VCaP (cell line): ENCODE data around the gene PSME3IP1.

Experiments used
- H3K27ac ChIP-seq: fragments of 450-650 bp; 2 replicates; pipeline ENCODE4 v1.5.1; 2017
- CTCF ChIP-seq: fragments of 450-650 bp; conservative IDR thresholded peaks from 2 replicates; pipeline ENCODE4 v1.5.1; 2017; ENCODE audit warnings: mild to moderate bottlenecking, moderate library complexity

The PSME3IP1 gene

GRCh38 chr16:57153841-57154240, 32.0 kb downstream of the PSME3IP1 start:
- H3K27ac ChIP-seq: no peak overlapping the region
- TF ChIP-seq CTCF: no peak

GRCh38 chr16:57152096-57153093, 33.4 kb downstream of the PSME3IP1 start:
- no peak for TF ChIP-seq CTCF
- no peak overlapping the region for H3K27ac ChIP-seq

DNA sequence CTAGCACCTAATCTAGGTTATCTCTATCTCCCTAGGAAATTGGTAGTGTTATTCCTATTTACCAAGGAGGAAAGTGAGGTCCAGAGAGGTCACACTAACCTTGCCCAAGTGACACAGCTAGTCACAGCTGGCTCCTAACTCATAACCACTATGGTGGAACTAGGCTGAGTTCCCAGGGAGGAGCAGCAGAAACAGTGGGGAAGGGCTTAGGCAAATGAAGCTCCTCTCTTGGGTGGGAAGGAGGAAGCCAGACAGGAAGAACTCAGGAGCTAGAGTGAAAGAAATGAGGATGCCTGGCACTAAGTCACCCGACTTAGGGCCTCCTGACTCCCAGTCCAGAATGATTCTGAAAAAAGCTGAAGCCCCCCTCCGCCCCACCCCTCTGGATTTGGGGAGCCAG, 34.5 kb downstream of the PSME3IP1 start:
- H3K27ac ChIP-seq: no peak overlapping the region
- TF ChIP-seq CTCF: no peak

GRCh38 chr16:57150682-57151330, 35.0 kb downstream of the PSME3IP1 start:
- no peak overlapping the region for H3K27ac ChIP-seq

DNA sequence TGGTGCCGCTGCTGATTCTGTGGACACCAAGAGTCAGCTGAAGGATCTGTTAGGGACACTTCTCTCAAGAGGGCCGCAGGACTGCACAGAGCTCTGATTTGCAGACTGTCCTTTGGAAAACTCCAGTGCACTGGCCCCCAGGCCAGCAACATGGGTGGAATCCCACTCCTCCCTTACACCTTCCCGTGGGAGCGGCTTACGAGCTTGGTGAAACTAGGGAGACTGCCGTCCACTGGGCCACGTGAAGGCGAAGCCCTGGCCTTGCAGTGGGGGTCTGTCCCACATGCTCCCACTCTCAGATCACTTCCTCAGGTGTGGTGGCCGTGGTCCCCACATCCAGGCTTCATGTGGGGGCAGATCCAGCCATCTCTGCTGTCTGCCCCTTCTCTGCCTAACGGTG, 36.4 kb downstream of the PSME3IP1 start:
- no peak overlapping the region for H3K27ac ChIP-seq
- no peak for TF ChIP-seq CTCF

More at GRCh38 chr16:57150682-57151330, 35.0 kb downstream of the PSME3IP1 start:
- no peak for TF ChIP-seq CTCF

GRCh38 chr16:57148481-57148880, 37.4 kb downstream of the PSME3IP1 start:
- TF ChIP-seq CTCF: no peak
- H3K27ac ChIP-seq: peak overlapping the region; percentile 72
